HG03460 (cell line): Measurements from ENCODE around the gene ZGRF1.
"Not testable (repeated sequence)": the region's sequence is repeated elsewhere in the genome, so short reads cannot be mapped to it uniquely, and the experiment has no call there.

Experiments
- ATAC-seq: cut with Tn5 transposase; IDR thresholded peaks from one replicate; pipeline ENCODE4 v1.9.1; 2021; ENCODE audit not compliant: unreplicated experiment

Gene ZGRF1

GRCh38 chr4:112560084-112560483 is 76.6 kb downstream of the ZGRF1 start:
- ATAC-seq: peak; percentile 54

DNA sequence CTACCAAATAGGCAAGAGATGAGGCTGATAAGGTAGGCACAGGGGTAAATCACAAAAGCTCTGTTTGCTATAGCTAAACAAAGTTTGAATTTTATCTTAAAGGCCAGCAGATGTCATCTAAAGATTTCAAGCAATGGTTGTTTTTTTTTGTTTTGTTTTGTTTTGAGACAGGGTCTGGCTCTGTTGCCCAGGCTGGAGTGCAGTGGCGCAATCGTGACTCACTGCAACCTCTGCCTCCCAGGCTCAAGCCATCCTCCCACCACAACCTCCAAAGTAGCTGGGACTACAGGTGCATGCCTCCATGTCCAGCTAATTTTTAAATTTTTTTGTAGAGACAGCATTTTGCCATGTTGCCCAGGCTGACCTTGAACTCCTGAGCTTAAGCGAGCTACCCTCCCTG is 77.7 kb downstream of the ZGRF1 start:
- no peak for ATAC-seq

- ATAC-seq: no peak
Observed at GRCh38 chr4:112557676-112558411, 78.9 kb downstream of the ZGRF1 start.

GRCh38 chr4:112554271-112554670 is 82.4 kb downstream of the ZGRF1 start:
- ATAC-seq: not testable (repeated sequence)

DNA sequence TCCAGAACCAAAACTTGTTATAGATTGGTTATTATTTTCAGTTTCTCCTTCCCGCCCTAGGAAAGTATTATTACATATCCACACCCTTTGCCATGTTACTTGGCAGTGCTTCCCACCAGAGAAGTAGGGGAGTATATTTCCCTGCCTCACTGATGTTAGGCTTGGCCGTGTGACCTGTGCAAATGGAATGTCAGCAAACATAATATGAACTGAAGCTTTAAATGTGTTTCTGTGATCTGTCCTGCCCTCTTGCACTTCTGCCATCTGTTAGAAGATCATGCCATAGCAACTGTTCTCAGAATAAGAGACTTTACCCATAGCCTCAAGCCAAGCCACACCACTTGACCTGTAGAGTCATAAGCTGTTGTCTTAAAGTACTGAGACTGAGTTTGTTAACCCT is 84.0 kb downstream of the ZGRF1 start:
- ATAC-seq: no peak

DNA sequence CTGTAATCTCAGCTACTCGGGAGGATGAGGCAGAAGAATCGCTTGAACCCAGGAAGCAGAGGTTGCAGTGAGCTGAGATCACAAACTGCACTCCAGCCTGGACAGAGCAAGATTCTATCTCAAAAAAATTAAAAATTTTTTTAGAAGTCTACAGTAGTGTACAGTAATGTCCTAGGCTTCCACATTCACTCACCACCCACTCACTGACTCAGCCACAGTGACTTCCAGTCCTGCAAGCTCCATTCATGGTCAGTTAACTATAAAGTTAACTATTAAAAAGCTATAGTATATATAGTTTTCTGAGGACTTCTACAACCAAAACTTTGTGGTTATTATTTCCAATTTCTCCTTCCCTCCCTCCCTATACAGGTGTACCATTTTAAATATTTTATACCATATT is 86.0 kb downstream of the ZGRF1 start:
- no peak for ATAC-seq

DNA sequence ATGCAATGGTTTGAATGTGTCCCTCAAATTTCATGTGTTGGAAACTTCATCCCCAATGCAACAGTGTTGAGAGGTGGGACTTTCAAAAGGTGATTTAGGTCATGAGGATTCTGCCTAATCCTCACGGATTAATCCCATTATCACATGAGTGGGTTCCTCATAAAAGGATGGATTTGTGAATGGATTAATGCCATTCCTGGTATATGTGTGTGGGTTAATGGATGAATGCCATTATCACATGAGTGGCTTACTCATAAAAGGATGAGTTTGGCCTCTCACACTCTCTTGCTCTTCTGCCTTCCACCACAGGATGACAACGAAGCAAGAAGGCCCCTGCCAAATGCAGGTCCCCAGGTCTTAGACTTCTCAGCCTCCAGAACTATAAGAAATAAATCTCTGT is 90.2 kb downstream of the ZGRF1 start:
- ATAC-seq: no peak

GRCh38 chr4:112545346-112545745 is 91.4 kb downstream of the ZGRF1 start:
- ATAC-seq: no peak

GRCh38 chr4:112540695-112541094 is 96.0 kb downstream of the ZGRF1 start:
- ATAC-seq: no peak

DNA sequence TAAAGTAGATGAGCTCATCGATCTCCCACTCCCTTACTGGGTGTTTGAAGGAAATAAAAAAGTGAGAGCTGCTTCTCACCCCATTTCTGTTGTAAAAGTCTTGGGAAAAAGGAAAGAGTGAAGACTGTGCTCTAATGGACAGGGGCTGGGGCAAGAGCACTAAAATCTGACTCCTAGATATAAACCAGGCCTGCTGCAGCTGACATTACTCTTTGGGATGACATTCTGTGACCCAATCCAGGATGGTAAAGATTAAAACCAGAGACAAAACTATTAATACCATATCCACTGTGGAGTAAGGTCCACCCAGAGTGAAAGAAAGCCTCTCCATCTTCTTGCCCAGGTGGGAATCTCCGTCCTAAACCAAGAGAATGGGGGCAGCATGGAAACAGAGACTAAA is 100.6 kb downstream of the ZGRF1 start:
- ATAC-seq: no peak

DNA sequence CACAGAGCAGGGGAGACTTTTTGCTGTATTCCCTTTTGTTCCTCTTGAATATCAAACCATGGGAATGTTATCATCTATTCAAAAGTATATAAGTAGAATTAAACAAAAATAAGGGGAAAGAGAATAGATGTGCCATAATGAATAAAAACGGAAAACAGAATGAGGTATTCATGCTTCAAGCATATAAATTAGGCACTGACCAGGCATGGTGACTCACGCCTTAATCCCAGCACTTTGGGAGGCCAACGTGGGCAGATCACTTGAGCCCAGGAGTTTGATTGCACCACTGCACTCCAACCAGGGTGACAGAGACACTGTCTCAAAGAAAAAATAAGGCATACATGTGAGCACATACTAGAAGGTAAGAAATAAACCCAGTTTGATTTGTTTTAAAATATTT is 104.4 kb downstream of the ZGRF1 start:
- no peak for ATAC-seq

DNA sequence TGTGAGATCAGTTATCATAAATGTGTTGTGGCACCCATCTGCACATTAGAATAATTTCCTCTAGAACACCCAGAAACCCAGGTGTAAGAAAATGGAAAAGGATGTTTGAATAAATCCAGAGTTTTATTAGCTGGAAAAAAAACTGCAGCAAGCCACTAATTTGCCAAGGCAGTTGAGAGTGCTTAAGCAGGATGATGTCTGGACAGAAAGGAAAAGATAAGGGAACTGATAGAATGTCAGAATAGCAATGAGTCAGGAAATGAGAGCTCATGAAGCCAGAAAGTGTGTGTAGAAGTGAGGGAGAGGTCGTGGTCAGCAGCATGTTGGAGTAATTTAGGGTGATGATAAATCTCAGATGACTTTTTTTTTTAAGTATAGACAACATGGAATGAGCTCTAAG is 105.6 kb downstream of the ZGRF1 start:
- no peak for ATAC-seq

DNA sequence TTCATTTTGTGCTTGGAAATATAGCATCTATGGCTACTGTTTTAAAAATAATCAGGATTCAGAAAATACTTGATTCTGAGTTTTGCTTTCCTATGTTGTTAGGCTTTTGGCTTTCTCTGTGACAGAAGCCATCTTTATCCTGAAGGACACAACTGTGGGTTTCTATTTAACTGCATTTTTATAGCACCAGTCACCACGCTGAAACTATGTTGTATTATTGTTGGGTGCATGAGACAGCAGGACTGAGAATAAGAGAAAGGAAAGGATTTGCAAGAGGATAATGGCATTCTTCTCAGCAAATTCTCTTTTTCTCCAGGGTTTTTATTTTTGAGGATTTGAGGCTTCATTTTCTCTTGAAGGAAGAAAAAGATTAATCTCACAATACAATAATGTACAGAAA is 110.6 kb downstream of the ZGRF1 start:
- no peak for ATAC-seq

- peak; percentile 76 for ATAC-seq
Observed at GRCh38 chr4:112523764-112524505, 112.8 kb downstream of the ZGRF1 start.

DNA sequence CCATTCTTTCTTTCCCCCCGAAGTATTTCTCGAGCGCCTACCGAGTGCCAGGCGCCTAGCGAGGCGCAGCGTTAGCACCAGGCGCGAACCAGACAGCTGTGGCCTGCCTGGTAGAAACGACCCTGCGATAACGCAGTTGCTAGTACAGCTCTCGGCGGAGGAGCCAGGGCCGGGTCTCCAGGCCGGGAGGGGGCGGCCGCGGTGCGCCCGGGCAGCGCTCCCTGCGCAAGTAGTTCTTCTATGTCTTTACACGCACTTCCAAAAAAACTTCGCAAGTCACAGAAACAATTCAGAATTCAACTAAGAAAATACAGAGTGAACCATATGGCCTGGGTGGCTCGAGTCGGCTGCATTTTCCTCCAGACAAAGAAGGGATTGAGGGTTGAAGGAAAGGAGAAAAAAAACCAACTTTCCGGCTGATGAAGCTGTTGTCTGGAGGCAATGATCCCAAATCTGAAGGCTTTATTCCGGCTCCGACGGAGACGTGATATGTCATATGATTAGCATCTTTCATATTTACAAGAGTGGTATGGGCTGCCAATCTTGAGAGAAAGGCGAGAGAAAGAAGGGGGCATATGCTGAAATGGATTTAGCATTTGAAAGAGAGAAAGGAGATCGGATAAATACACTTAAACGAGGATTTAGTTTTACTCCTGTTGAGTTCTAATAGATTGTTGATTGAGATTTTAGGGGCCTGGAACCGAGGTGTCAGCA is 113.5 kb downstream of the ZGRF1 start:
- ATAC-seq: peak; percentile 53

- ATAC-seq: not testable (repeated sequence)
Observed at GRCh38 chr4:112522431-112522830, 114.3 kb downstream of the ZGRF1 start.

DNA sequence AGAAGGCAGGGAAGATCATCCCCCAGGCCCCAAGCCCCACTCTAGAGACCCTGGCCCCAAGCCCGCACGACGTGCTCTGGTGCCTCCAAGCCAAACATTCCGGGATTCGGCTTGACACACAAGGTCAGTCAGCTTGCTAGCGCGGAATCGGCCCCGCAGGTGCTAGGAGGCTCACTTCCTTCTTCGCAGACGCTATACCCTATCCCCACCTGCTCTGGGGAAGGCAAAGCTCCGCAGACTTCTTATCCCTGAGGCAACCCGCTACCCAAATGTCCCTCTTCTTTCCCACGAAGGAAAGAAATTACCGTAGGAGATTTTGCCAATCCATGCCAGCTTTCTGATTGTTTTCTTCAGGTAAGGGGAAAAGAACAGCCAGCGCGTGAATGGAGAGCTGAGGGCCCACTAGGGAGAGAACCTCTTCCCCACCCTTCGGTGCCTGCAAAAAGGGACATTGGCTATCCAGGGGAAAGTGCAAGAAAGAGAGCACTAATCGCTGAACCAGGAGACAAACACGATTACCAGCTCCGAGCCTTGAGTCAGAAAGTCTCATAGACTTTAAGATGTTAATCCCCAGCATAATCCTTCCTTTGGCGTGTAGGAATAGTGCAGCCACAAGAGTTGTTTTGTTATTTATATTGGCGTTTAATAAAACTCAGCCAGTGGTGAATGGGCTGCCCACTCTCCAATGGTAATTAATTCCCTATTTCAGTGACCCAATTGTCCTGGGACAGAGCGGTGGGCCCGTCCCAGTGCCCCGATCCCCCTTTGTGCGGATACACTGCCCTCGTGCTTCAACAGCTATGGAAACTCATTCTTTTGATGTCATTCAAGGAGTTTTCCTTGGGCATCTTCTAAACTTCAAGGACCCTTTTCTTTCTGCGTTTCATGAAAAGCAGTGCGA is 115.3 kb downstream of the ZGRF1 start:
- peak; percentile 13 for ATAC-seq

- ATAC-seq: no peak
Observed at GRCh38 chr4:112520598-112521122, 116.0 kb downstream of the ZGRF1 start.

- ATAC-seq: no peak
Observed at GRCh38 chr4:112519689-112520597, 116.8 kb downstream of the ZGRF1 start.

DNA sequence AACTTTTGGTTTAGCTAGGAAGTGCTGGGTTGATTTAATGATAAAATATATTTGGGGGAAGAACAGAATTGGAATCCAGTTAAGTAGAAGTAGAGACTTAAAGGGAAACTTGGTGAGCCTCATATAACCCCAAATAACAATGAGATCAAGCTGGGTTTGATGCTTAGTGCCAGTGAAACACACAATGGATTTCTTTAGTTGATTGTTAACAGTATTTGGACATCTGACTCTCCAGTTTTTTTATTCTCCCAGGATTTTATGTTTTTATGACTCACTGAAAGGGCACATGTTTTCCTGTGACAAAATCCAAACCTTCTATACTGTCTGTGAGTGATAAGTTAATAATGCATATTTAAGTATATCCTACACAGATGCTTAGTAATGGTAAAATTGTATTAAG is 118.0 kb downstream of the ZGRF1 start:
- ATAC-seq: no peak
